C4-2B (cell line): ENCODE results near the gene KCNK7.

ENCODE experiments used
- H3K27ac ChIP-seq: fragments of 450-650 bp; 2 replicates; pipeline ENCODE4 v1.5.1; 2017
- CTCF ChIP-seq: fragments of 450-650 bp; conservative IDR thresholded peaks from 2 replicates; pipeline ENCODE4 v1.5.1; 2017; ENCODE audit warnings: mild to moderate bottlenecking
- ZFX ChIP-seq: fragments of 450-650 bp; IDR thresholded peaks from 2 replicates; pipeline ENCODE4 v1.6.1; 2017

The KCNK7 gene

DNA sequence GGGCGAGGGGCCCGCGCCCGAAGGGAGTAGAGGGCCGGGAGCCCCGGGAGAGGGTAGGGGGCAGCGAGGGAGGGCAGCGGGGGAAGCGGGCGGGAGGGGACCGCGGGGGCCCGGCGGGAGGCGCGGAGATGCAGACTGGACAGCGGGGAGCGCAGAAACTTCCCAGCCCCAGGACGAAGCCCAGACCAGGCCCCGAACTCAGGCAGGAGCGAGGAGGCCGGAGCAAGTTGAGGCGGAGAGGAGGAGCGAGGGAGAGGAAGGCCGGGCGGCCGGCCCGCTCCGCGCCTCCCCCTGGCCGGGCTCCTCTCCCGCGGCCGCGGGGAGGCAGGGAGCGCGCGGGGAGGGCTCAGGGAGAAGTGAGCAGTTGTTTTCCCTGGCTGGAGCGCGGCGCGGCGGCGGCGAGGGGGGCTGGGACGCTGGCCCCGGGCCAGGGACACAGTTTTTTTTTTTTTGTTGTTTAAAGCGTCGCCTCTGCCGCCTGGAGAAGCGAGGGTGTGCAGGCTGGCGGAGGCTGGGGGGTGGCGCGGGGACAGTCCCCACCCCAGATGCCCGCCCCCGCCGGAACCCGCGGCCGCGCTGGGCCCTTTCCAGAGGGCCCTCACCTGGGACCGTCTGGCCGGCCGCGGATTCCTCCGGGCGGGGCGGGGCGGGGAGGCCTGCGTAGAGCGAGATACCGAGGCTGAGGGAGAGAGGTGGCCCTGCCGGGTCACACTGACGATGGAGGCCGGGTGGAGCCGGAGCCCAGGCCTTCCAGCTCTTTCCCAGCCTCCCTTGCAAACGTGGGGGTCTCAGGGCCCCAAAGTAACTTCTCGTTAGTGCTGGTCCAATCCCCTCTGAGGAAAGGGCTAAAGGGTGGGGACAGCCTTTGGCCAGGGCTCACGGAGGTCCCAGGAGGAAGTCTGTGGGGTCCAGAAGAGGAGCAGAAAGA, 37.3 kb downstream of the KCNK7 start, which contains the start of gene LTBP3:
TSS of gene LTBP3 (minus strand) at position 358 of the 928 bp plus-strand sequence. CDS start 400 bp downstream, outside the sequence.
- peak; percentile 26; the same call in 1 of the 2 replicates for TF ChIP-seq ZFX
- TF ChIP-seq CTCF = no peak
- H3K27ac ChIP-seq = peak within 1 kb of the TSS; percentile 68

GRCh38 chr11:65557280-65558001, 38.2 kb downstream of the KCNK7 start:
- H3K27ac ChIP-seq = peak overlapping the region; percentile 68
- TF ChIP-seq ZFX (no peak), CTCF (no peak)

DNA sequence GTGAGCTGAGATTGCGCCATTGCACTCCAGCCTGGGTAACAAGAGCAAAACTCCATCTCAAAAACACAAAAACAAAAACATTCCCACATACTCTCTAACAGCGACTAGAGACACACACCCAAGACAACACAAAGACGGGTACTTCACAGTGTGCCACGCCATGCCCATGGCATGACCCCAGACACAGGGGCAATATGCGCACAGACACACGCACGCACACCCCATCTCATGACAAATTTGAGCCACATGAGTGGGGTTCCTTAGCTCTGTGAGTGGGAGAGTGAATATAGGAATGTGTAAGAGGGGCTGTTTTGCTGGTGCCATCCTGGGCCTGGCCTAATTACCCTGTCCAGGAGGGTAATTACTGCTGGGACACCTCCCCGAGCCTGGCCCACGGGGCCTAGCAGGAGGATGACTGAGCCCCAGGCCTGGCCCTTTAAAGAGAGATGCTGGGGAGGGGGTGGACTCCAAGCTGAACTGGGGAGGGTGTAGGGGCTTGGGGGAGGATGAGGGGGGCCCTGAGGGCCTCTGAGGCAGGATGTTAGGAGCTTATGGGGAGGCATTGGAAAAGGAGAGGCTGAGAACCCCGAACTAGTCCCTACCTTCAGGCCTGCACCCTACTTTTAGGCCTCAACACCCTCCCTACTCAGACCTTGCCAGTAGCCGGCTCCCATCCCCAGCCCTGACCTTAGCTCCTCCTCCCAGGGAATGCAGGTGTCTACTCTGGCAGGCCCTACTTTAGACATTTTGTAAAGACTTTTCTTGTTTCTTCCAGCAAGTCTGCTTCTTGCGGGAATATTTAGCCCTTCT, 38.9 kb downstream of the KCNK7 start:
- TF ChIP-seq ZFX (no peak), CTCF (no peak)
- no peak overlapping the region for H3K27ac ChIP-seq

- no peak overlapping the region for H3K27ac ChIP-seq
- no peak for TF ChIP-seq ZFX
- no peak for TF ChIP-seq CTCF
Measured at GRCh38 chr11:65555693-65556231, 39.8 kb downstream of the KCNK7 start.

DNA sequence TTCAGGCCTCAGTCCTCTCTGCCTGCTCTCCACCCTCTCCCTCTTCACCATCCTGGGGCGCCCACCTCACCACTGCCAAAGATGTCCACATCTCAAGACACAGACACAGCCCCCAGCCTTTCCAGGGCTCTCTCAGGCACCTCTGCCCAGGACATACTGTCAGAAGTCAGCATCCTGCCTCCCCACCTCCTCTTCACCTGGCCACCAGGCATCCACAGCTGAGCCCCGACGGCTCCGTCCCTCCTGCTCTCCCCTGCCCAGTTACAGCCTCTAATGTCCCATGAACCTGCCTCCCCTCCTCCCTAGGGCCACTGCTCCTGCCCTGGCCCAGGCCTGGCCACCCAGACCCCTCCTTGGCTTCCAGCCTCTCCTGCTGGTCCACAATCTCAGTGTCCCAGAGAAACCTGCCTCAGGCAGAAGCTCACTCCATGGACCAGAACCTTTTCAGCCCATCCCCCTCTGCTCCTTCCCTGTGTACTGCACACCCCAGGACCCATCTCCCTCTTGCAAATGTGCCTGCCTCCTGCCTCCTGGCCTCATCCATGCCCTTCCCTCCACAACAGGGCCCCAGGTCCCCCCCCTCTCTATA, 40.7 kb downstream of the KCNK7 start:
- no peak for TF ChIP-seq CTCF
- no peak for TF ChIP-seq ZFX
- no peak overlapping the region for H3K27ac ChIP-seq

DNA sequence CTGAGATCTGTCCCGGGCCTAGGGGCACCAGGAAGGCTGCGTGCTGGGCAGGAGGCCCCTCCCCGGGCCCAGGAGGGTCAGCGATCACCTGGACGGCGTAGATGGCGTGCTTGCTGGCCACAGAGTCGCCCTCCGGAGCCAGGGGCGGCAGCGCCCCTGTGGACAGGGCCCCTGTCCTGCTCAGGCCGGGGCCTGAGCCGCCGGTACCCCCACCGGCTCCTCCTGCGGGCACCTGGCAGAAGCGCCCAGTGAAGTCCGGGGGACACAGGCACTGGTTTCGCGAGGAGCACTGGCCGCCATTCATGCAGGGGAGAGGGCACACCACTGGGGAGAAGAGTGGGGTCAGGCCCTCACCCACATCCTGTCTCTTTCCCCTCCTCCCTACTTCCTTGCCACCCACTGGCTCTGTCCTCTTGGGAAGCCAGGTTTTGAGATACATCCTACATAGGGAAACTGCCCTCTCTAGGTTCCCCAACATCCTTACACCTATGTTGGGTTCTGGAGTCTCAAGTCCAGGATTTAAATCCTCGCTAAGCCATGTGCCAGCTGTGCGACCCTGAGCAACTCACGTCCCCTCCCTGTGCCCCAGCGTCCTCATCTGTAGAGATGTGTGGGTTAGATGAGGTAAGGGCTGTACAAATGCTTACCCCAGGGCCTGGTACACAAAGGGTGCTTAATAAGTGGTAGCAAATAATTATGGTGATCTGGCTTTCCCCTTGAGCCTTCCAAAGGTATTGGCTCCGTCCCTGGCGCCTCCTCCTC, 41.4 kb downstream of the KCNK7 start:
- no peak overlapping the region for H3K27ac ChIP-seq
- no peak for TF ChIP-seq CTCF
- no peak for TF ChIP-seq ZFX
